Neuronal stem cell (in vitro differentiated cells): Measurements from ENCODE around the gene KDM7A.
A peak's percentile ranks its signal among the peaks of the same experiment; 100 is the strongest.

Experiments used
- DNase-seq: peaks from one replicate; pipeline ENCODE4 v3.0.0-alpha.2; 2013; ENCODE audit warnings: low spot score
- H2AFZ ChIP-seq: one replicate; pipeline ENCODE4 v1.6.1; 2013; ENCODE audit warnings: mild to moderate bottlenecking, low read length, inconsistent platforms
- H2AK5ac ChIP-seq: 2 replicates; pipeline ENCODE4 v1.6.1; 2013; ENCODE audit warnings: low read depth, mild to moderate bottlenecking, inconsistent platforms, low read length, moderate library complexity, mixed read lengths
- H2BK120ac ChIP-seq: 2 replicates; pipeline ENCODE4 v1.6.1; 2013; ENCODE audit warnings: low read depth, mild to moderate bottlenecking, inconsistent platforms, low read length, moderate library complexity, mixed read lengths
- H2BK12ac ChIP-seq: one replicate; pipeline ENCODE4 v1.6.1; 2013; ENCODE audit warnings: low read length, inconsistent platforms
- H2BK15ac ChIP-seq: 2 replicates; pipeline ENCODE4 v1.6.1; 2013; ENCODE audit warnings: mild to moderate bottlenecking, low read length, inconsistent platforms, mixed read lengths
- H2BK5ac ChIP-seq: one replicate; pipeline ENCODE4 v1.6.1; 2013; ENCODE audit warnings: inconsistent platforms, mild to moderate bottlenecking, low read length, moderate library complexity
- H3K14ac ChIP-seq: one replicate; pipeline ENCODE4 v1.6.1; 2013; ENCODE audit warnings: low read length, inconsistent platforms
- H3K18ac ChIP-seq: 2 replicates; pipeline ENCODE4 v1.6.1; 2013; ENCODE audit warnings: low read length, inconsistent platforms
- H3K23ac ChIP-seq: 2 replicates; pipeline ENCODE4 v1.6.1; 2013; ENCODE audit warnings: low read depth, mild to moderate bottlenecking, mixed read lengths, low read length, inconsistent platforms; ENCODE audit not compliant: poor library complexity
- H3K27ac ChIP-seq: replicated peaks from 3 replicates; pipeline ENCODE4 v1.5.1; 2013; ENCODE audit warnings: low read length, inconsistent platforms
- H3K27me3 ChIP-seq, 3 experiments: 2 replicates each; pipeline ENCODE4 v1.6.1; 2013; ENCODE audit warnings: low read length in 3 of 3, mild to moderate bottlenecking in 2 of 3, inconsistent platforms in 1 of 3, low read depth in 1 of 3, mixed read lengths in 1 of 3, moderate library complexity in 1 of 3; ENCODE audit not compliant: control insufficient read depth in 3 of 3, insufficient read depth in 3 of 3
- H3K36me3 ChIP-seq, 2 donors: replicated peaks in 1 of 2; 2 replicates each; pipeline ENCODE4 v1.6.1; 2013; ENCODE audit warnings: low read length in 2 of 2; ENCODE audit not compliant: control insufficient read depth in 2 of 2, insufficient read depth in 2 of 2
- H3K4ac ChIP-seq: 2 replicates; pipeline ENCODE4 v1.6.1; 2013; ENCODE audit warnings: inconsistent platforms, mild to moderate bottlenecking, low read length, moderate library complexity
- H3K4me1 ChIP-seq, 2 donors: 1 replicate in 1 of 2; 2 replicates in 1 of 2; pipeline ENCODE4 v1.6.1; 2013; ENCODE audit warnings: low read length in 2 of 2, low read depth in 1 of 2; ENCODE audit not compliant: control insufficient read depth in 2 of 2, insufficient read depth in 1 of 2
- H3K4me2 ChIP-seq: one replicate; pipeline ENCODE4 v1.6.1; 2013; ENCODE audit warnings: mild to moderate bottlenecking, low read length, inconsistent platforms; ENCODE audit not compliant: insufficient read depth, poor library complexity, severe bottlenecking
- H3K4me3 ChIP-seq, 2 donors: 2 replicates each; pipeline ENCODE4 v1.5.1; 2013; ENCODE audit warnings: low read length in 2 of 2, mild to moderate bottlenecking in 2 of 2, inconsistent platforms in 1 of 2, moderate library complexity in 1 of 2
- H3K79me1 ChIP-seq: one replicate; pipeline ENCODE4 v1.6.1; 2013; ENCODE audit warnings: low read depth, mild to moderate bottlenecking, inconsistent platforms, low read length, moderate library complexity
- H3K9ac ChIP-seq: one replicate; pipeline ENCODE4 v1.6.1; 2013; ENCODE audit warnings: mild to moderate bottlenecking, low read depth, low read length, inconsistent platforms; ENCODE audit not compliant: poor library complexity
- H3K9me3 ChIP-seq, 2 donors: replicated peaks in 1 of 2; 2 replicates each; pipeline versions ENCODE3 to v1.6.1; 2013; ENCODE audit warnings: low read length in 2 of 2, mild to moderate bottlenecking in 2 of 2, inconsistent platforms in 1 of 2, low read depth in 1 of 2, mixed read lengths in 1 of 2, moderate library complexity in 1 of 2; ENCODE audit not compliant: control insufficient read depth in 2 of 2, insufficient read depth in 1 of 2
- H4K8ac ChIP-seq: one replicate; pipeline ENCODE4 v1.6.1; 2013; ENCODE audit warnings: low read depth, mild to moderate bottlenecking, inconsistent platforms, low read length, moderate library complexity
- H4K91ac ChIP-seq: one replicate; pipeline ENCODE4 v1.6.1; 2013; ENCODE audit warnings: low read length, low read depth, mild to moderate bottlenecking, inconsistent platforms; ENCODE audit not compliant: poor library complexity
- WGBS, 2 donors: extraction: QIAGEN DNeasy Blood & Tissue Kit; methylation state at CpG; one replicate each; pipeline ENCODE4 v1.1.7; 2013; ENCODE audit warnings: missing lambda C conversion rate in 2 of 2, mixed read lengths in 1 of 2; ENCODE audit not compliant: insufficient read length in 2 of 2, insufficient replicate concordance in 1 of 2; ENCODE audit errors: extremely low coverage in 2 of 2; 5-methylcytosine and 5-hydroxymethylcytosine counted together

Gene KDM7A

GRCh38 chr7:140048989-140049338 is 127.8 kb downstream of the KDM7A start:
- Histone ChIP-seq H4K91ac (no peak overlapping the region), H3K9ac (no peak overlapping the region), H2AFZ (no peak overlapping the region), H3K14ac (no peak overlapping the region), H3K18ac (no peak overlapping the region), H3K9me3 (no peaks in the 10 kb centered on the region), H3K4me1 (no peaks in the 10 kb centered on the region), H3K4ac (no peak overlapping the region), H3K4me3 (no peak overlapping the region), H3K79me1 (no peaks in the 10 kb centered on the region), H2BK120ac (no peak overlapping the region), H2BK5ac (no peak overlapping the region), H3K23ac (no peak overlapping the region), H4K8ac (no peak overlapping the region), H2BK15ac (no peak overlapping the region), H2BK12ac (no peak overlapping the region), H3K36me3 (no peaks in the 10 kb centered on the region), H3K4me2 (no peak overlapping the region), H3K27me3 (no peaks in the 10 kb centered on the region), H3K27ac (no peak overlapping the region), H2AK5ac (no peak overlapping the region)
- no CpG with 5 or more reads among the region's 1 CpG for WGBS, 2 donors
- no peak for DNase-seq

DNA sequence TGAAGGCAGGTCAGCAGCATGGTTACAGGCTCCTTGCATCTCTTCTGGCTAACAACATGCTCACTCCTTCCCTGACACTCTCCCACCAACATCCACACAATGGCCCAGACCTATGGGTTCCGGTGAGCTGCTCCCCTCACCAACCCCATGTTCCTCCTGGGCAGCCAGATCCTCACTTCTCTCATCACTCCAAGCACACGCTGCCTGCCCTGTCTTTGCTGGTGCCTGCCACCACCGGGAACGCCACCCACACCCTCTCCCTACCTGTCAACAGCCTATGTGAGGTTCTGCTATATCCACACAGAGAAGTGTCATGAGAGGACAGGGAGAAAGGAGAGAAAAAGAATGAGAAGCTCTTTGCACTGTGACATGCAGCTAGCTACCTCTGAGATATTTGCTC is 128.6 kb downstream of the KDM7A start:
- no peak overlapping the region for H2BK12ac ChIP-seq
- H3K4me1 ChIP-seq: no peaks in the 10 kb centered on the region
- H2BK15ac ChIP-seq: no peak overlapping the region
- no peak overlapping the region for H2BK5ac ChIP-seq
- no peak overlapping the region for H4K8ac ChIP-seq
- no CpG with 5 or more reads among the region's 4 CpGs for WGBS, 2 donors
- H3K4ac ChIP-seq: no peak overlapping the region
- no peak overlapping the region for H2BK120ac ChIP-seq
- no peak for DNase-seq
- H3K9ac ChIP-seq: no peak overlapping the region
- no peak overlapping the region for H3K4me2 ChIP-seq
- H3K79me1 ChIP-seq: no peaks in the 10 kb centered on the region
- no peak overlapping the region for H3K18ac ChIP-seq
- no peak overlapping the region for H3K14ac ChIP-seq
- no peaks in the 10 kb centered on the region for H3K36me3 ChIP-seq
- H4K91ac ChIP-seq: no peak overlapping the region
- H2AFZ ChIP-seq: no peak overlapping the region
- H3K4me3 ChIP-seq: peak overlapping the region in 1 of 2 donors; percentile 5
- no peak overlapping the region for H2AK5ac ChIP-seq
- no peaks in the 10 kb centered on the region for H3K9me3 ChIP-seq
- no peaks in the 10 kb centered on the region for H3K27me3 ChIP-seq
- peak overlapping the region; percentile 21 for H3K23ac ChIP-seq
- no peak overlapping the region for H3K27ac ChIP-seq

- Histone ChIP-seq H3K23ac (no peak overlapping the region), H3K9ac (no peak overlapping the region)
- no CpG with 5 or more reads among the region's 3 CpGs for WGBS, 2 donors
These were observed 129.6 kb downstream of the KDM7A start for GRCh38 chr7:140047197-140047596.

DNA sequence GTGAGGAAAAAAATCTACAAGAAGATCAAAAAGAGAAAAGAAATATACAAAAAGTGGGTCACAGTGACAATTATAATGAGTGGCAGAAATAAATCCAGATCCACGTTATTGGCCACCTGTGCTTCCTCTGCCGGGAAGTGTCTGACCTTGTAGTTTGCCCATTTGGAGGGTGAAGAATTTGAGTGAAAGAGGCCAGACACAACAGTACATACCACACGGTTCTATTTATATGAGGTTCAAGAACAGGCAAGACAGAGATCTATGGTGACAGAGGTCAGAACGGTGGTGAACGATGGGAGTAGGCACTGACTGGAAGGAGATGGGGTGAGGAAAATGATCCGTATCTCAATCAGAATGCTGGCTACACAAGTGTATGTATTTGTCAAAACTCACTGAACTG is 131.1 kb downstream of the KDM7A start:
- no peak overlapping the region for H3K14ac ChIP-seq
- H3K79me1 ChIP-seq: no peaks in the 10 kb centered on the region
- H3K9me3 ChIP-seq: no peaks in the 10 kb centered on the region
- no peak overlapping the region for H2AK5ac ChIP-seq
- H4K8ac ChIP-seq: no peak overlapping the region
- no peak overlapping the region for H3K9ac ChIP-seq
- H2BK12ac ChIP-seq: no peak overlapping the region
- no peak overlapping the region for H2BK15ac ChIP-seq
- H3K4me1 ChIP-seq: no peaks in the 10 kb centered on the region
- H3K4ac ChIP-seq: no peak overlapping the region
- H4K91ac ChIP-seq: no peak overlapping the region
- H3K27ac ChIP-seq: no peak overlapping the region
- no peak overlapping the region for H2AFZ ChIP-seq
- H2BK5ac ChIP-seq: no peak overlapping the region
- no peak overlapping the region for H2BK120ac ChIP-seq
- no CpG with 5 or more reads among the region's 6 CpGs for WGBS, 2 donors
- no peak overlapping the region for H3K18ac ChIP-seq
- H3K36me3 ChIP-seq: no peaks in the 10 kb centered on the region
- no peak overlapping the region for H3K23ac ChIP-seq
- no peak for DNase-seq
- no peak overlapping the region for H3K4me3 ChIP-seq
- H3K27me3 ChIP-seq: no peaks in the 10 kb centered on the region
- no peak overlapping the region for H3K4me2 ChIP-seq

More at GRCh38 chr7:140047197-140047596, 129.6 kb downstream of the KDM7A start:
- no peak overlapping the region for H4K8ac ChIP-seq
- H3K9me3 ChIP-seq: no peaks in the 10 kb centered on the region
- no peak overlapping the region for H3K27ac ChIP-seq
- no peak overlapping the region for H2BK15ac ChIP-seq
- no peak overlapping the region for H4K91ac ChIP-seq
- no peak overlapping the region for H2AFZ ChIP-seq
- H2BK5ac ChIP-seq: no peak overlapping the region
- no peak overlapping the region for H3K4me3 ChIP-seq
- no peak overlapping the region for H3K14ac ChIP-seq
- no peak overlapping the region for H3K4me2 ChIP-seq
- H2AK5ac ChIP-seq: no peak overlapping the region
- no peak overlapping the region for H2BK120ac ChIP-seq
- H3K4ac ChIP-seq: no peak overlapping the region
- no peaks in the 10 kb centered on the region for H3K36me3 ChIP-seq
- no peak for DNase-seq
- no peak overlapping the region for H2BK12ac ChIP-seq
- no peak overlapping the region for H3K18ac ChIP-seq
- no peaks in the 10 kb centered on the region for H3K4me1 ChIP-seq
- H3K27me3 ChIP-seq: no peaks in the 10 kb centered on the region
- no peaks in the 10 kb centered on the region for H3K79me1 ChIP-seq
